HEK293T (cell line): Measurements from ENCODE around the gene RNF175.

Source experiments
- FOXM1 ChIP-seq: fragments of 450-650 bp; IDR thresholded peaks from 2 replicates; pipeline ENCODE4 v1.6.1; 2017; ENCODE audit warnings: mild to moderate bottlenecking, borderline replicate concordance
- ZNF384 ChIP-seq: fragments of 450-650 bp; IDR thresholded peaks from 2 replicates; pipeline ENCODE4 v1.6.1; 2016

GRCh38 chr4:153777421-153777820 is 17.6 kb upstream of the RNF175 start:
- TF ChIP-seq ZNF384 = no peak
- no peak for TF ChIP-seq FOXM1
